Measurements from ENCODE around the gene HUWE1. TPM values are rescaled to one million over a fixed set of nuclear protein-coding genes. Genes with fewer than 3 reads are reported as not detected.

HUWE1 gene
- total RNA-seq, 1 donor from 2014 or later: 130 TPM

DNA sequence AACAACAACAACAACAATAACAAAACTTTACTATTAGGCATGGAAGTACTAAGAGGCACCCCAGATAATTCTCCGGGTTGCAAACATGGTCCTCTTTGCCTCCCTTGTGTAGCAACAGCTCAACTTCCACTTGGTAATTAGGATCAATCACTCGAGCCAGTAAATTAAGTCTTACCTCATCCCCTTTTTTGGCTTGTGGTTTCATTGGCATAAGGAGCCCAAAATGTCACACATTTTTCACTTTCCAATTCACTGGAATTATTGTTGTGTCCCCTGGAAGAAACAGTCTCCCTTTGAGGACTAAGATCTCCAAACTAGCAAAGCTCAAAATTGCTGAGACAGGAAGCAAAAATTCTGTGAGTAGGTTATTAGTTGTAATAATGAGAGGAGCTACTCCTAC lies 203.1 kb downstream of the HUWE1 start:
- Histone ChIP-seq H3K4me1 (no peaks in the 10 kb centered on the region), H3K9me3 (replicated peaks) (no peaks in the 10 kb centered on the region), H3K36me3 (no peaks in the 10 kb centered on the region), H3K27me3 (ENCODE audit: low read depth) (no peaks in the 10 kb centered on the region), H3K4me3 (no peak overlapping the region), H3K27ac (replicated peaks) (no peak overlapping the region)
- intact Hi-C loops (cut with micrococcal nuclease): no loop called here
- TF ChIP-seq, protein P1, sequence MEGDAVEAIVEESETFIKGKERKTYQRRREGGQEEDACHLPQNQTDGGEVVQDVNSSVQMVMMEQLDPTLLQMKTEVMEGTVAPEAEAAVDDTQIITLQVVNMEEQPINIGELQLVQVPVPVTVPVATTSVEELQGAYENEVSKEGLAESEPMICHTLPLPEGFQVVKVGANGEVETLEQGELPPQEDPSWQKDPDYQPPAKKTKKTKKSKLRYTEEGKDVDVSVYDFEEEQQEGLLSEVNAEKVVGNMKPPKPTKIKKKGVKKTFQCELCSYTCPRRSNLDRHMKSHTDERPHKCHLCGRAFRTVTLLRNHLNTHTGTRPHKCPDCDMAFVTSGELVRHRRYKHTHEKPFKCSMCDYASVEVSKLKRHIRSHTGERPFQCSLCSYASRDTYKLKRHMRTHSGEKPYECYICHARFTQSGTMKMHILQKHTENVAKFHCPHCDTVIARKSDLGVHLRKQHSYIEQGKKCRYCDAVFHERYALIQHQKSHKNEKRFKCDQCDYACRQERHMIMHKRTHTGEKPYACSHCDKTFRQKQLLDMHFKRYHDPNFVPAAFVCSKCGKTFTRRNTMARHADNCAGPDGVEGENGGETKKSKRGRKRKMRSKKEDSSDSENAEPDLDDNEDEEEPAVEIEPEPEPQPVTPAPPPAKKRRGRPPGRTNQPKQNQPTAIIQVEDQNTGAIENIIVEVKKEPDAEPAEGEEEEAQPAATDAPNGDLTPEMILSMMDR (IDR thresholded peaks at IDR 0.05; ENCODE audit: borderline replicate concordance): no peak
- DNase-seq: no peak

Small RNAs within 50 kb of the gene (microRNA-seq; reads per million reads assigned to microRNA genes)
- gene MIR98 (1,096 reads per million, percentile 84 among the genes with 10 or more reads in this experiment), gene MIRLET7F2 (4,730 reads per million, percentile 91 among the genes with 10 or more reads in this experiment)

Data from left ventricle myocardium inferior (tissue), 1 donor.